SK-N-SH treated with all-trans-retinoic acid at 6 μM for 48 hours (cell line): Measurements from ENCODE around the gene PUM2.

Experiments
- ARNTL ChIP-seq: fragments of 450-650 bp; formaldehyde crosslinking; IDR thresholded peaks from 2 replicates; pipeline ENCODE4 v1.5.0; 2020; ENCODE audit warnings: low read depth, mild to moderate bottlenecking, moderate library complexity, borderline replicate concordance
- ISL1 ChIP-seq: fragments of 250-450 bp; sonication (Bioruptor Pico); IDR thresholded peaks from 2 replicates; pipeline ENCODE4 v2.1.2; 2022; ENCODE audit warnings: mild to moderate bottlenecking, moderate library complexity
- PATZ1 ChIP-seq: fragments of 250-450 bp; sonication (Bioruptor Pico); IDR thresholded peaks from 2 replicates; pipeline ENCODE4 v1.8.0; 2020; ENCODE audit warnings: mild to moderate bottlenecking, moderate library complexity, borderline replicate concordance
- PPARA ChIP-seq: fragments of 250-450 bp; sonication (Bioruptor Pico); IDR thresholded peaks from 2 replicates; pipeline ENCODE4 v1.5.0; 2020; ENCODE audit warnings: mild to moderate bottlenecking, borderline replicate concordance
- TCF4 ChIP-seq: fragments of 250-450 bp; sonication (Bioruptor Pico); IDR thresholded peaks from 2 replicates; pipeline ENCODE4 v1.8.0; 2021; ENCODE audit warnings: mild to moderate bottlenecking, moderate library complexity, borderline replicate concordance
- TSHZ2 ChIP-seq: fragments of 250-450 bp; sonication (Bioruptor Pico); IDR thresholded peaks from 2 replicates; pipeline ENCODE4 v1.5.0; 2020; ENCODE audit warnings: mild to moderate bottlenecking, moderate library complexity
- ZFP30 ChIP-seq: fragments of 450-650 bp; formaldehyde crosslinking; IDR thresholded peaks from 2 replicates; pipeline ENCODE4 v1.5.0; 2022; ENCODE audit warnings: mild to moderate bottlenecking, moderate library complexity
- ZNF70 ChIP-seq: fragments of 450-650 bp; formaldehyde crosslinking; IDR thresholded peaks from 2 replicates; pipeline ENCODE4 v1.5.0; 2020; ENCODE audit warnings: mild to moderate bottlenecking, moderate library complexity

- TF ChIP-seq PPARA (CRISPR knock-in tag) (no peak), PATZ1 (CRISPR knock-in tag) (no peak), ISL1 (CRISPR knock-in tag) (no peak), ZFP30 (CRISPR knock-in tag) (no peak), TCF4 (CRISPR knock-in tag) (no peak), ARNTL (CRISPR knock-in tag) (no peak), ZNF70 (CRISPR knock-in tag) (no peak), TSHZ2 (CRISPR knock-in tag) (no peak)
These were observed 50.0 kb downstream of the PUM2 start for GRCh38 chr2:20300656-20301055.
